K562 (cell line): Measurements from ENCODE around the gene ERC2. TPM values are rescaled to one million over a fixed set of nuclear protein-coding genes. Genes with fewer than 3 reads are reported as not detected.

Experiments
- ATAC-seq: fragments of 200-7000 bp; cut with Tn5 transposase; 3 replicates; pipeline ENCODE4 v1.9.1; 2020; ENCODE audit warnings: moderate library complexity
- BruUV-seq: library from RNA; stranded (reverse); fragments of 400-500 nt; replicated peaks from 2 replicates; lab custom pipeline; 2021; lab: Mats Ljungman, UMichigan
- CTCF ChIA-PET: fragments of 300-600 bp; formaldehyde crosslinking; extraction: SDS; loops from one replicate; lab custom pipeline; 2021; ENCODE audit warnings: low intra/inter-chr PET ratio; lab: Yijun Ruan, JAX
- POLR2A ChIA-PET: fragments of 300-600, 350-650 bp; sonication (Branson Sonifier 250); formaldehyde crosslinking; extraction: SDS; loops from one replicate; lab custom pipeline; 2021; ENCODE audit warnings: antibody characterized with exemption, inconsistent platforms; lab: Yijun Ruan, JAX
- DNase-seq, 4 experiments: peaks; one replicate each; pipeline versions ENCODE4 v3.0.0 to v3.0.0-alpha.2; 2011 to 2018; ENCODE audit warnings: low spot score in 3 of 4, mixed read lengths in 3 of 4; ENCODE audit errors: extremely low read depth in 1 of 4
- FAIRE-seq: peaks from 2 replicates; lab custom pipeline; 2011; peaks lifted over from hg19 to GRCh38; lab: Jason Lieb, UNC
- H2AFZ ChIP-seq: 2 replicates; pipeline ENCODE4 v1.6.0; 2011; ENCODE audit warnings: low read depth, low read length, control low read depth, inconsistent platforms
- H3K27ac ChIP-seq: fragments of 200-600 bp; 3 replicates; pipeline ENCODE4 v1.8.0; 2011; ENCODE audit warnings: low read depth, mild to moderate bottlenecking, control low read depth, inconsistent platforms, low read length, moderate library complexity, mixed read lengths; ENCODE audit errors: extremely low read depth
- H3K27me3 ChIP-seq, 2 experiments: fragments of 300-600 bp in 1 of 2; 2 replicates in 1 of 2; 3 replicates in 1 of 2; pipeline versions ENCODE4 v1.6.0 to v1.8.0; 2011; ENCODE audit warnings: inconsistent platforms in 2 of 2, low read length in 2 of 2, mild to moderate bottlenecking in 1 of 2, mixed read lengths in 1 of 2, moderate library complexity in 1 of 2; ENCODE audit not compliant: control insufficient read depth in 2 of 2, insufficient read depth in 2 of 2
- H3K36me3 ChIP-seq: fragments of 300-600 bp; 3 replicates; pipeline ENCODE4 v1.8.0; 2011; ENCODE audit warnings: mild to moderate bottlenecking, low read length, inconsistent platforms; ENCODE audit not compliant: control insufficient read depth, insufficient read depth
- H3K4me1 ChIP-seq, 2 experiments: fragments of 200-600 bp in 1 of 2; replicated peaks in 1 of 2; 2 replicates in 1 of 2; 3 replicates in 1 of 2; pipeline versions ENCODE4 v1.5.1 to v1.8.0; 2011; ENCODE audit warnings: inconsistent platforms in 2 of 2, low read length in 2 of 2, mild to moderate bottlenecking in 1 of 2, mixed read lengths in 1 of 2, moderate library complexity in 1 of 2; ENCODE audit not compliant: control insufficient read depth in 2 of 2, insufficient read depth in 2 of 2
- H3K4me2 ChIP-seq: 2 replicates; pipeline ENCODE4 v1.6.1; 2011; ENCODE audit warnings: low read length, control low read depth, inconsistent platforms, mixed read lengths; ENCODE audit not compliant: insufficient read depth
- H3K4me3 ChIP-seq: fragments of 200-600 bp; sonication (generic), shearing (Covaris generic); 2 replicates; pipeline ENCODE4 v1.5.1; 2016; ENCODE audit warnings: control low read depth, inconsistent platforms
- H3K79me2 ChIP-seq: fragments of 200-600 bp; 3 replicates; pipeline ENCODE4 v1.8.0; 2011; ENCODE audit warnings: low read length, inconsistent platforms; ENCODE audit not compliant: control insufficient read depth, insufficient read depth
- H3K9ac ChIP-seq, 2 experiments: 2 replicates each; pipeline versions ENCODE4 v1.6.0 to v1.6.1; 2011; ENCODE audit warnings: low read depth in 2 of 2, low read length in 2 of 2, control low read depth in 1 of 2, inconsistent platforms in 1 of 2, mild to moderate bottlenecking in 1 of 2, mixed read lengths in 1 of 2; ENCODE audit not compliant: insufficient read depth in 1 of 2
- H3K9me1 ChIP-seq: one replicate; pipeline ENCODE4 v1.6.0; 2011; ENCODE audit warnings: inconsistent platforms, mild to moderate bottlenecking, low read length, moderate library complexity; ENCODE audit not compliant: control insufficient read depth, insufficient read depth
- H3K9me3 ChIP-seq: replicated peaks from 2 replicates; pipeline ENCODE4 v1.5.1; 2011; ENCODE audit warnings: low read depth, low read length, inconsistent platforms; ENCODE audit not compliant: control insufficient read depth, insufficient read depth
- H4K20me1 ChIP-seq: replicated peaks from 2 replicates; pipeline ENCODE4 v1.6.1; 2011; ENCODE audit warnings: low read length, inconsistent platforms, mixed read lengths; ENCODE audit not compliant: control insufficient read depth, insufficient read depth
- CBFA2T2 ChIP-seq: fragments of 450-650 bp; conservative IDR thresholded peaks from 2 replicates; pipeline ENCODE4 v1.6.1; 2017; ENCODE audit warnings: mild to moderate bottlenecking
- CBFA2T3 ChIP-seq: fragments of 450-650 bp; IDR thresholded peaks from 2 replicates; pipeline ENCODE4 v1.6.1; 2017
- FOSL1 ChIP-seq: fragments of 200-800 bp; sonication (Bioruptor generic); conservative IDR thresholded peaks from 2 replicates; pipeline ENCODE4 v1.6.1; 2016; ENCODE audit warnings: missing genetic modification characterization, missing compliant biosample characterization
- JUN ChIP-seq, 2 experiments: sonication (generic) in 1 of 2; formaldehyde crosslinking in 1 of 2; IDR thresholded peaks; 2 replicates each; pipeline versions ENCODE4 v1.6.1 to v1.8.0; 2012 to 2022; ENCODE audit warnings: borderline replicate concordance in 2 of 2, mild to moderate bottlenecking in 2 of 2, improper control_type of control experiment in 1 of 2, low read depth in 1 of 2, low read length in 1 of 2, missing genetic modification reagents in 1 of 2
- JUND ChIP-seq, 2 experiments: IDR thresholded peaks; 2 replicates in 1 of 2; 3 replicates in 1 of 2; pipeline ENCODE4 v1.6.1; 2011; ENCODE audit warnings: borderline replicate concordance in 2 of 2, low read depth in 2 of 2, low read length in 2 of 2, improper control_type of control experiment in 1 of 2, missing biosample characterization in 1 of 2, missing genetic modification characterization in 1 of 2, missing genetic modification reagents in 1 of 2
- NRF1 ChIP-seq, 2 experiments: fragments of 450-650 bp; IDR thresholded peaks in 1 of 2; conservative IDR thresholded peaks in 1 of 2; 2 replicates each; pipeline ENCODE4 v1.6.1; 2014; ENCODE audit warnings: mild to moderate bottlenecking in 2 of 2
- WGBS: fragments of 100-300 bp; shearing (Covaris generic); methylation state at CpG from one replicate; pipeline ENCODE4 v1.1.6; 2016; ENCODE audit warnings: low coverage, mixed read lengths; ENCODE audit not compliant: insufficient coverage; ENCODE audit errors: missing lambda C conversion rate; 5-methylcytosine and 5-hydroxymethylcytosine counted together
- in situ Hi-C: fragments of 300-500 bp; cut with MboI; formaldehyde crosslinking; loops from 4 replicates; pipeline ENCODE4 v1.15.0; 2018; ENCODE audit warnings: inconsistent platforms, mixed read lengths
- intact Hi-C: fragments of 100-400 bp; cut with micrococcal nuclease; formaldehyde crosslinking; loops from 2 replicates; pipeline ENCODE4 v1.14.2; 2022
- polyA plus RNA-seq, 8 experiments: library from polyadenylated mRNA; depleted of rRNA in 4 of 8; stranded (reverse) in 5 of 8; unstranded in 3 of 8; fragments of >200 nt; fragmentation: Nextera tagmentation in 2 of 8; fragmentation: Illumina TruSeq in 1 of 8; extraction: Ambion mirVana in 2 of 8; extraction: Trizol in 1 of 8; gene quantifications; 2 replicates each; pipeline versions ENCODE4 v1.2.1 to v1.2.3, GENCODE V29; 2011 to 2014; ENCODE audit warnings: inconsistent platforms in 1 of 8, missing spikeins in 1 of 8
- total RNA-seq, 7 experiments: library from RNA; depleted of rRNA in 6 of 7; stranded (reverse); fragments of >200 nt in 6 of 7; fragmentation: Illumina TruSeq in 2 of 7; extraction: Trizol in 2 of 7; gene quantifications; 2 replicates each; pipeline versions ENCODE4 v1.2.1 to v1.2.3, GENCODE V29; 2011 to 2021; ENCODE audit warnings: low replicate concordance in 1 of 7
- TF ChIP-seq, protein P1 (sequence below): fragments of 250-450 bp; sonication (Bioruptor Pico); IDR thresholded peaks from 2 replicates; pipeline ENCODE4 v1.8.0; 2021; ENCODE audit warnings: mild to moderate bottlenecking, moderate library complexity
- TF ChIP-seq, protein P2 (sequence below), 2 experiments: fragments of 450-650 bp in 1 of 2; sonication (generic) in 1 of 2; formaldehyde crosslinking in 1 of 2; IDR thresholded peaks in 1 of 2; conservative IDR thresholded peaks in 1 of 2; 2 replicates each; pipeline versions ENCODE4 v1.6.1 to v1.8.1; 2016 to 2023; ENCODE audit warnings: mild to moderate bottlenecking in 2 of 2, moderate library complexity in 2 of 2, inconsistent platforms in 1 of 2, missing genetic modification reagents in 1 of 2

ERC2 gene
- total and polyA plus RNA-seq, 9 of the 15 experiments (the other 6 are each of a cell fraction or from before 2014, with no cell fraction given), result 0.04 to 0.18 (median 0.07) TPM; not detected in 2

DNA sequence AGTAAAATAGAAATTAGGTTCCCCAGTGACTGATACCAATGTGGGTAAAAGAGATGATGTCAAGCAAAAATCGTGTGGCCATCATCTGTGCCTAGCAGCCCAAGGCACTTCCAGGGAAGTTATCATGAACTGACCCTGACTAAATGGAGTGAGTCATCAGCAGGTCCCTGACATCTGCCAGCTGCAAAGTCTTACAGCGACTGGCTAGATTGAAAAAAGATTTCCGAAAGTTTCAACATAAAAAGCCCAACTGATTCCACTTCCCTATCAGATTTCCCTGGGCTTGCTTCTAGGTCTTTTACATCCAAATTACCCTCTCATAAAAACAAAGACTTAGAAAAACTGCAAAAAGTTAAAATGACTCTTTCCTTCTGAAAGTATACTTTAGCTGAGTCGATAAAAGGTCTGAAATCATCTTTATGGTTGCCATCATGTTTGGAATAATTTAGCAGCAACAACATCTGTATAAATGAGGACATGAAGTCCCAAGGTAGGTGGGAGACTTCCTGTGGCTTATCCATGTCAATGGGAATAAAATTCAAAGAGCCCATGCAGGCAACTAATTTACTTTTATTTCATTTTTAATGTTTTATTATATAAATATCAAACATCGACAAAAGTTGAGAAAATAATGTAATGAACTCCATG is 342.8 kb downstream of the ERC2 start:
- no peak overlapping the region for H3K27ac ChIP-seq
- H2AFZ ChIP-seq, result no peak overlapping the region
- no peaks in the 10 kb centered on the region for H3K36me3 ChIP-seq
- intact Hi-C loops, result no loop called here
- H3K4me1 ChIP-seq, result no peaks in the 10 kb centered on the region
- H3K27me3 ChIP-seq, result no peaks in the 10 kb centered on the region
- CTCF ChIA-PET, result no interaction called here
- in situ Hi-C loops, result no loop called here
- no peaks in the 10 kb centered on the region for H3K79me2 ChIP-seq
- H3K4me2 ChIP-seq, result no peak overlapping the region
- H4K20me1 ChIP-seq, result no peaks in the 10 kb centered on the region
- FAIRE-seq (no peak), ATAC-seq (no peak), DNase-seq (peak in 2 of 4 experiments; percentile 4 to 5)
- no TSS peak for BruUV-seq
- POLR2A ChIA-PET, result no interaction called here
- H3K9ac ChIP-seq, result no peak overlapping the region
- TF ChIP-seq, protein P1, sequence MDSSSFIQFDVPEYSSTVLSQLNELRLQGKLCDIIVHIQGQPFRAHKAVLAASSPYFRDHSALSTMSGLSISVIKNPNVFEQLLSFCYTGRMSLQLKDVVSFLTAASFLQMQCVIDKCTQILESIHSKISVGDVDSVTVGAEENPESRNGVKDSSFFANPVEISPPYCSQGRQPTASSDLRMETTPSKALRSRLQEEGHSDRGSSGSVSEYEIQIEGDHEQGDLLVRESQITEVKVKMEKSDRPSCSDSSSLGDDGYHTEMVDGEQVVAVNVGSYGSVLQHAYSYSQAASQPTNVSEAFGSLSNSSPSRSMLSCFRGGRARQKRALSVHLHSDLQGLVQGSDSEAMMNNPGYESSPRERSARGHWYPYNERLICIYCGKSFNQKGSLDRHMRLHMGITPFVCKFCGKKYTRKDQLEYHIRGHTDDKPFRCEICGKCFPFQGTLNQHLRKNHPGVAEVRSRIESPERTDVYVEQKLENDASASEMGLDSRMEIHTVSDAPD (CRISPR knock-in tag), result no peak
- TF ChIP-seq, protein P2, sequence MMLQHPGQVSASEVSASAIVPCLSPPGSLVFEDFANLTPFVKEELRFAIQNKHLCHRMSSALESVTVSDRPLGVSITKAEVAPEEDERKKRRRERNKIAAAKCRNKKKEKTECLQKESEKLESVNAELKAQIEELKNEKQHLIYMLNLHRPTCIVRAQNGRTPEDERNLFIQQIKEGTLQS (IDR thresholded peaks at IDR 0.05), result peak; percentile 68
- TF ChIP-seq, protein P2 (CRISPR knock-in tag; conservative IDR thresholded peaks at IDR 0.05), result no peak
- TF ChIP-seq JUN (IDR thresholded peaks at IDR 0.05; ENCODE audit: borderline replicate concordance, low read depth, low read length), result peak; percentile 46; the same call in 1 of the 2 replicates
- no peak for TF ChIP-seq JUN (CRISPR knock-in tag; IDR thresholded peaks at IDR 0.05; ENCODE audit: borderline replicate concordance)
- peak; percentile 72 for TF ChIP-seq FOSL1 (tag)
- TF ChIP-seq CBFA2T3, result peak; percentile 19; the same call in 1 of the 2 replicates
- peak; percentile 71; the same call in 1 of the 2 replicates for TF ChIP-seq JUND (IDR thresholded peaks at IDR 0.05; ENCODE audit: borderline replicate concordance, low read depth, low read length)
- TF ChIP-seq JUND (tag; IDR thresholded peaks at IDR 0.05; ENCODE audit: borderline replicate concordance, low read depth, low read length), result peak; percentile 41; the same call in 1 of the 3 replicates
- no peak for TF ChIP-seq NRF1 (conservative IDR thresholded peaks at IDR 0.05 in 1 of 2, IDR thresholded peaks at IDR 0.05 in 1 of 2)
- TF ChIP-seq CBFA2T2, result 0 out of 2 replicates have a peak, but pooled peaks have one; percentile 19
- H3K4me3 ChIP-seq, result no peak overlapping the region
- no peaks in the 10 kb centered on the region for H3K9me3 ChIP-seq
- no peaks in the 10 kb centered on the region for H3K9me1 ChIP-seq
- 1% methylated on average over 5 of the region's 5 CpGs for WGBS
